GM12891 (cell line): Measurements from ENCODE around the gene SYCP2.

Source experiments
- POLR2A ChIP-seq: IDR thresholded peaks from 2 replicates; pipeline ENCODE4 v1.6.1; 2011; ENCODE audit warnings: low read depth, low read length, control low read depth
- POLR2AphosphoS5 ChIP-seq: IDR thresholded peaks from 2 replicates; pipeline ENCODE4 v1.6.1; 2011; ENCODE audit warnings: low read depth, low read length, control low read depth
- TAF1 ChIP-seq: IDR thresholded peaks from 2 replicates; pipeline ENCODE4 v1.6.1; 2011; ENCODE audit warnings: low read depth, low read length, control low read depth

DNA sequence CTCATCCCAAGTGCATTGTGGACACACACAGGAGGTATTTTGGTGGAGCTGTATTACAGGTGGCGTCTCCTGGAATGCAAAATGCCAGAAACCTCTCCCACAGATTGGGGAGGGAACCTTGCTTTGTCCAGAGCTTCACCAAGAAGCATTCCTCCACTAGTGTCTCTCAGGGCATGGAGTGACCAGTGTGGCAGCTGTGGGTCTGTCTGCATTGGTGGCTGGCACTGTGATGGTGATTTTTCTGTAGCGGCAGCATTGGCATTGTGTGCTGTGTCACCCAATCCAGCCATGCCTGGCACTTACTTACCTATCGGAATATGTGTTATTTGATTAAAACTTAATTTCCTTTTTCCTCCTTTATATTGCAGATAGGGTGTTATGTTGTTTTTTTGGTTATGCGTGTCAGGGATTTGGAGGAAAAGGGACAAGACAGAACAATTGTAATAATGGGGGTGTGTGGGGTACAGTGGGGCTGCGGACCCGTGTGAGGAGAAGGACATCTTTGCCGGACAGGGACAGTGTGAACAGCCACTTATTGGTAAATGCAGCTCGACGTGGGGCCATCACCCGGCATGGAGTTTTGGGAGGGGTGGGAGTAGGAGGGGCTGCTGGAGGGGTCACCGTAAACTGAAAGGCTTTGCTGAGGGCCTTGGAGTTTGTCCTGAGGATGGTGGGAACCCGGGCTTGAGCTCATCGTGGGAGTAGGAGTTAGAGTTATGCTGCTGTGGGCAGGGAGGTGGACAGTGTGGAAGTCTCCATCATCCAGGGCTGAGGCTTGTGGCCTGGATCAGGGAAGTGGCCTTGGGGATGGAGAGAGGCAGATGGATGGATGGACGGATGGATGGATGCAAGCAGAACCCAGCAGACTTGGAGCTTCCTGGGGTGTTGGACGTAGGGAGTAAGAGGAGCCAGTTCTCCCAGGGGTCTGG, 105.0 kb downstream of the SYCP2 start:
- no peak for TF ChIP-seq POLR2AphosphoS5
- no peak for TF ChIP-seq TAF1
- TF ChIP-seq POLR2A: no peak
